CD4-positive, alpha-beta T cell (primary cell): ENCODE data around the gene KCNMB2. TPM values are rescaled to one million over a fixed set of nuclear protein-coding genes. Genes with fewer than 3 reads are reported as not detected.

Source experiments
- ATAC-seq: fragments of 200-7000 bp; cut with Tn5 transposase; one replicate; pipeline ENCODE4 v1.10.0; 2022; ENCODE audit warnings: mild to moderate bottlenecking; ENCODE audit not compliant: poor library complexity
- CTCF ChIA-PET: fragments of 350-600 bp; sonication (Branson Sonifier 250); formaldehyde crosslinking; loops from one replicate; lab custom pipeline; 2021; ENCODE audit warnings: antibody characterized with exemption, inconsistent platforms; lab: Charles Lee
- POLR2A ChIA-PET: fragments of 350-600 bp; sonication (Branson Sonifier 250); formaldehyde crosslinking; loops from one replicate; lab custom pipeline; 2021; ENCODE audit warnings: antibody characterized with exemption, inconsistent platforms; lab: Charles Lee
- DNase-seq, 14 experiments: peaks; one replicate each; pipeline ENCODE4 v3.0.0-alpha.2; 2013 to 2020; ENCODE audit warnings: mixed read lengths in 2 of 14
- H3K27ac ChIP-seq, 2 donors: one replicate each; pipeline versions ENCODE4 v1.5.1 to v1.7.0; 2013; ENCODE audit warnings: low read length in 2 of 2, low read depth in 1 of 2, mild to moderate bottlenecking in 1 of 2
- H3K27me3 ChIP-seq, 2 experiments: 1 replicate in 1 of 2; 2 replicates in 1 of 2; pipeline versions ENCODE4 v1.6.1 to v1.7.0; 2013; ENCODE audit warnings: low read length in 2 of 2, control low read depth in 1 of 2, mild to moderate bottlenecking in 1 of 2, moderate library complexity in 1 of 2; ENCODE audit not compliant: insufficient read depth in 2 of 2, control insufficient read depth in 1 of 2
- H3K36me3 ChIP-seq: one replicate; pipeline ENCODE4 v1.6.1; 2013; ENCODE audit warnings: low read length, control low read depth; ENCODE audit not compliant: insufficient read depth
- H3K4me1 ChIP-seq: one replicate; pipeline ENCODE4 v1.6.1; 2013; ENCODE audit warnings: low read length, control low read depth; ENCODE audit not compliant: insufficient read depth
- H3K4me3 ChIP-seq: one replicate; pipeline ENCODE4 v1.5.1; 2013; ENCODE audit warnings: mild to moderate bottlenecking, low read length, moderate library complexity
- H3K9me3 ChIP-seq, 2 experiments: 1 replicate in 1 of 2; 2 replicates in 1 of 2; pipeline versions ENCODE4 v1.6.1 to v1.7.0; 2013; ENCODE audit warnings: low read length in 2 of 2, mild to moderate bottlenecking in 2 of 2, control low read depth in 1 of 2, moderate library complexity in 1 of 2; ENCODE audit not compliant: control insufficient read depth in 1 of 2, insufficient read depth in 1 of 2
- H3K27ac Mint-ChIP-seq: one replicate; pipeline ENCODE4 v1.8.0; 2020; ENCODE audit warnings: mixed read lengths
- H3K27me3 Mint-ChIP-seq: one replicate; pipeline ENCODE4 v1.8.0; 2021; ENCODE audit warnings: mixed read lengths
- H3K36me3 Mint-ChIP-seq: one replicate; pipeline ENCODE4 v1.8.0; 2021; ENCODE audit warnings: low read depth, mixed read lengths
- H3K4me1 Mint-ChIP-seq: one replicate; pipeline ENCODE4 v1.8.0; 2021; ENCODE audit warnings: low read depth, mixed read lengths
- H3K4me3 Mint-ChIP-seq: one replicate; pipeline ENCODE4 v1.8.0; 2020; ENCODE audit warnings: mild to moderate bottlenecking, mixed read lengths
- H3K9me3 Mint-ChIP-seq: one replicate; pipeline ENCODE4 v1.8.0; 2020; ENCODE audit warnings: mixed read lengths
- intact Hi-C, 2 experiments: fragments of 100-400 bp; cut with DNase I in 1 of 2; cut with micrococcal nuclease in 1 of 2; formaldehyde crosslinking; loops; one replicate each; pipeline versions ENCODE4 v1.15.1 to v1.9.0; 2023 to 2025; cut with DNase I, micrococcal nuclease
- total RNA-seq, 174 experiments: library from RNA in 2 of 174; stranded (reverse) in 2 of 174; gene quantifications; one replicate each; pipeline ENCODE4 v1.2.3 and lab custom pipeline; 2021 to 2026
- TF ChIP-seq, protein P1 (sequence below): fragments of 200-600 bp; IDR thresholded peaks from one replicate; pipeline ENCODE4 v1.8.0; 2022; ENCODE audit warnings: antibody characterized with exemption, mild to moderate bottlenecking

The KCNMB2 gene
- total RNA-seq, 2 experiments from 2014 or later = not detected

DNA sequence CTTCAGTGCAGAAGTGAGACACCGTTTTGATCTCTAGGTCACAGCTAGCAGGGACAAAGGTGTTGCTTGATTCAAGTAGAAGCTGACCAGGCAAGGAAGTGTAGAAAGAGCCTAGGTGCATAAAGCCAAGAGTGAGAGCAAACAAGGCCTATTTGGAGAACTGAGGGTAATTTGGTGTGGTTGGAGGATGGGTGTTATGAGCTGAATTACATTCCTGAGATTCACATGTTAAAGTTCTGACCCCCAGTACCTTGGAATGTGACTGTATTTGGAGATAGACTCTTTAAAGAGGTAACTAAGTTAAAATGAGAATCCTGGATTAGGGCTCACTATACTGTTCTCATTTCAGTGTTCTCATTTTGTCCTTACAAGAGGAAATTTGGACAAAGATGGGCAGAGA is 344.0 kb downstream of the KCNMB2 start:
- H3K9me3 Mint-ChIP-seq = peaks cover 8% of the 10 kb centered on the region
- Histone ChIP-seq H3K9me3 (no peaks in the 10 kb centered on the region), H3K36me3 (no peaks in the 10 kb centered on the region), H3K27ac (no peak overlapping the region), H3K27me3 (no peaks in the 10 kb centered on the region), H3K4me3 (no peak overlapping the region), H3K4me1 (no peaks in the 10 kb centered on the region)
- TF ChIP-seq, protein P1, sequence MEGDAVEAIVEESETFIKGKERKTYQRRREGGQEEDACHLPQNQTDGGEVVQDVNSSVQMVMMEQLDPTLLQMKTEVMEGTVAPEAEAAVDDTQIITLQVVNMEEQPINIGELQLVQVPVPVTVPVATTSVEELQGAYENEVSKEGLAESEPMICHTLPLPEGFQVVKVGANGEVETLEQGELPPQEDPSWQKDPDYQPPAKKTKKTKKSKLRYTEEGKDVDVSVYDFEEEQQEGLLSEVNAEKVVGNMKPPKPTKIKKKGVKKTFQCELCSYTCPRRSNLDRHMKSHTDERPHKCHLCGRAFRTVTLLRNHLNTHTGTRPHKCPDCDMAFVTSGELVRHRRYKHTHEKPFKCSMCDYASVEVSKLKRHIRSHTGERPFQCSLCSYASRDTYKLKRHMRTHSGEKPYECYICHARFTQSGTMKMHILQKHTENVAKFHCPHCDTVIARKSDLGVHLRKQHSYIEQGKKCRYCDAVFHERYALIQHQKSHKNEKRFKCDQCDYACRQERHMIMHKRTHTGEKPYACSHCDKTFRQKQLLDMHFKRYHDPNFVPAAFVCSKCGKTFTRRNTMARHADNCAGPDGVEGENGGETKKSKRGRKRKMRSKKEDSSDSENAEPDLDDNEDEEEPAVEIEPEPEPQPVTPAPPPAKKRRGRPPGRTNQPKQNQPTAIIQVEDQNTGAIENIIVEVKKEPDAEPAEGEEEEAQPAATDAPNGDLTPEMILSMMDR = no peak
- H3K4me3 Mint-ChIP-seq = no peak overlapping the region
- ChIA-PET POLR2A (no interaction called here), CTCF (no interaction called here)
- ATAC-seq (no peak), DNase-seq (no peak)
- no peak overlapping the region for H3K27ac Mint-ChIP-seq
- no peaks in the 10 kb centered on the region for H3K4me1 Mint-ChIP-seq
- H3K27me3 Mint-ChIP-seq = peaks cover 5% of the 10 kb centered on the region
- intact Hi-C loops = no loop called here
- H3K36me3 Mint-ChIP-seq = no peaks in the 10 kb centered on the region
